ENCODE results near the gene ZNF319.

Gene ZNF319

GRCh38 chr16:58036943-58037342 lies 36.5 kb upstream of the ZNF319 start:
- no peak for DNase-seq

GRCh38 chr16:58035356-58036170 lies 35.1 kb upstream of the ZNF319 start:
- no peak for DNase-seq

GRCh38 chr16:58034774-58035173 lies 34.3 kb upstream of the ZNF319 start:
- no peak for DNase-seq

GRCh38 chr16:58034128-58034685 lies 33.7 kb upstream of the ZNF319 start:
- no peak for DNase-seq

GRCh38 chr16:58032710-58033293 lies 32.3 kb upstream of the ZNF319 start:
- no peak for DNase-seq

GRCh38 chr16:58031016-58031800 lies 30.7 kb upstream of the ZNF319 start:
- no peak for DNase-seq

- no peak for DNase-seq
Measured at GRCh38 chr16:58030136-58030840, 29.8 kb upstream of the ZNF319 start.

GRCh38 chr16:58029410-58029809 lies 28.9 kb upstream of the ZNF319 start:
- no peak for DNase-seq

GRCh38 chr16:58028541-58029070 lies 28.1 kb upstream of the ZNF319 start:
- no peak for DNase-seq

GRCh38 chr16:58027916-58028455 lies 27.5 kb upstream of the ZNF319 start:
- no peak for DNase-seq

- DNase-seq: no peak
Measured at GRCh38 chr16:58027161-58027915, 26.9 kb upstream of the ZNF319 start.

- DNase-seq: no peak
Measured at GRCh38 chr16:58026705-58027160, 26.3 kb upstream of the ZNF319 start.

- DNase-seq: no peak
Measured at GRCh38 chr16:58026139-58026704, 25.8 kb upstream of the ZNF319 start.

GRCh38 chr16:58025351-58026138 lies 25.1 kb upstream of the ZNF319 start, which contains the start of gene MMP15:
MMP15 (plus strand) TSS chr16:58025754; CDS start chr16:58026351, 597 bp downstream.
- no peak for DNase-seq

GRCh38 chr16:58024486-58025350 lies 24.2 kb upstream of the ZNF319 start:
- no peak for DNase-seq

- DNase-seq: no peak
Measured at GRCh38 chr16:58022601-58023371, 22.3 kb upstream of the ZNF319 start.

- DNase-seq: no peak
Measured at GRCh38 chr16:58021661-58022551, 21.4 kb upstream of the ZNF319 start.

Measured in bone marrow (tissue), 2 donors.